Measurements from ENCODE around the gene XPNPEP2. TPM values are rescaled to one million over a fixed set of nuclear protein-coding genes. Genes with fewer than 3 reads are reported as not detected.

XPNPEP2 gene
- 0.36 TPM for total RNA-seq

DNA sequence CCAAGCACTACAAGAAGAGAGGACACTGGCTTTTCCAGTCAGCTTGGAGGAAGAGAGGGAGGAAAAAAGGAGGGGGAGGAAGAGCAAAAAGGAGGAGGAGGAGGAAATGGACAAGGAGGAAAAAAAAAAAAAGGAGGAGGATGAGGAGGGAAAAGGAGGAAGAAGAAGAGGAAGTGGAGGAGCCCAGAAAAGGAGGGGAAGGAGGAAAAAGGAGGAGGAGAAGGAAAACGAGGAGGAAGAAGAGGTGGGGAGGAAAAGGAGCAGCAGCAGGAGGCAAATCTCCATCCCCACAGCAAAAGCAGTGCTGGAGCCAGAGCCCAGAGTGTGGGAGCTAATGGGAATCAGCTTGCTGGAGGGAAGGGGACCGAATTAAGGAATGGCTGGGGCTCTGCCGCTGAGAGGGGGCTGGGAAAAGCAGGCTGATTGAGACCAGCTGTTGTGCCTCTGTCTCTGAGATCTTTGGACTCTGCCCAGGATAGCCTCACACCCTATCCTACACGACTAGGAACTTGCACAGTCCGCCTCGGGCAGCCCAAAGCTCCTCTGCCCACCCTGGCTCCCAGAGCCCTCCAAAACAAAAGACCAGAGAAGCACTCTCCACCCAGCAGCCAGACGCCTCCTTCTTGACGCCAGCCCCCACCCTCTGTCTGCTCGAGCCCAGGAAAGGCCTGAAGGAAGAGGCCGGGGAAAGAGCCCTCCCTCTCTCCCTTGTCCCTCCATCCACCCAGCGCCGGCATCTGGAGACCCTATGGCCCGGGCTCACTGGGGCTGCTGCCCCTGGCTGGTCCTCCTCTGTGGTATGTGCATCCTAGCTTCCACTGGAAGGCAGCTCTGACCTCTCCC lies at the start of gene XPNPEP2:
XPNPEP2 (plus strand) TSS at position 514 of the 843 bp plus-strand sequence; CDS start at position 749, 235 bp downstream.
- ATAC-seq, result no peak

- no peak for ATAC-seq
Measured at GRCh38 chrX:129689796-129690195, 49.0 kb upstream of the XPNPEP2 start.

GRCh38 chrX:129690435-129690834 lies 48.3 kb upstream of the XPNPEP2 start:
- ATAC-seq, result no peak

DNA sequence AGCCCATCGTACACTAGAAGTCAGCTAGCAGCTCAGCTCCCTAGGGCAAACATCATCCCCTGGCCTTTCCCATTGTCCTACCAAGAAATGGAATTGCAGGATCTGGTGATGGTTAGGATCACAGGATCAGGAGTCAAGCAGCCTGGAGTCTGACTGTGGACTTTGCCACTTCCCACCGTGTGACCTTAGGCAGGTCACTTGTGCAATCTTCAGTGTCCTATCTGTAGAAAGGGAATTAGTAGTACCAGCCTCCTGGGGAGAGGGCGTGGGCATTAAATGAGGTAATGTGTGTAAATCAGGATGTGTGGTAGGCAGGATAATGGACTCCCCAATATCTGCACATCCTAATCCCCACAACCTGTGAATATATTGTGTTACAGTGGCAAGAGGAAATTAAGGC lies 45.4 kb upstream of the XPNPEP2 start:
- ATAC-seq, result no peak

GRCh38 chrX:129694805-129695204 lies 44.0 kb upstream of the XPNPEP2 start:
- no peak for ATAC-seq

DNA sequence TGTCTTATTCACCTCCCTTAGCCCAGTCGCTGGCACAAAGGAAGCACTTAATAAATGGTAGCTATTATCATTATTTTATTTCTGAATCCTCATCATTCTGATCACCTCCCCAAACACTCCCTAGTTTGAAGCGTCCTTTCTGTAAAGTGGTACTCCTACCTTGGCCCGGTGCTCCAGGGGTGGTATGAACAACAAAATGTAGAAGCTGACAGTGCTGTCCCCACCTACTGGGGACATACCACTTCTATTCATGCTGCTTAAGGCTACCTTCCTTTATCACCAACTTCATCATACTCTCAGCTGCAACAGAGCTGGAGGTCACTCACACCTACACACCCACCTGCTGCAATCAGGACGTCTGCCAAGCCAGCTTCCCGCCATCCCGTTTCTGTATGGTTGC lies 43.2 kb upstream of the XPNPEP2 start:
- no peak for ATAC-seq

DNA sequence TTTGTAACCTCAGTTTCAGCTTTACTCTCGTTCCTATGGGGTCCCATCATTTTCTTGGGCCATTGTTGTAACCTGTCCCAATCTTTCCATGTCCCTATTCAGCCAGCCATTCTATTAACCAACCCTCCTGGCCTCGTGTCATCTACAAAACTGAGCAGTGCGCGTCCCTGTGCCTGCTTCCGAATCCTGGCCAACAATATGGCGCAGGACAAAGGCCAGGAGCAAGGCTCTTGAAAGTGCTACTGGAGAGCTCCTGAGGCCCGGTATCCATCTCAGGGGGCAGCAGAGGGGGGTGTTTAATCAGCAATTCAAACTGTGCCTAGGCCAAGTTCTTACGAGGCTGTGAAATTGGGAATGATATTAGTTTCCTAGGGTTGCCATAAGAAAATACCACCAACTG lies 42.8 kb upstream of the XPNPEP2 start:
- ATAC-seq, result no peak

GRCh38 chrX:129696463-129697155 lies 42.2 kb upstream of the XPNPEP2 start:
- ATAC-seq, result no peak

- ATAC-seq, result no peak
Measured at GRCh38 chrX:129697204-129697829, 41.5 kb upstream of the XPNPEP2 start.

- no peak for ATAC-seq
Measured at GRCh38 chrX:129698150-129698549, 40.6 kb upstream of the XPNPEP2 start.

DNA sequence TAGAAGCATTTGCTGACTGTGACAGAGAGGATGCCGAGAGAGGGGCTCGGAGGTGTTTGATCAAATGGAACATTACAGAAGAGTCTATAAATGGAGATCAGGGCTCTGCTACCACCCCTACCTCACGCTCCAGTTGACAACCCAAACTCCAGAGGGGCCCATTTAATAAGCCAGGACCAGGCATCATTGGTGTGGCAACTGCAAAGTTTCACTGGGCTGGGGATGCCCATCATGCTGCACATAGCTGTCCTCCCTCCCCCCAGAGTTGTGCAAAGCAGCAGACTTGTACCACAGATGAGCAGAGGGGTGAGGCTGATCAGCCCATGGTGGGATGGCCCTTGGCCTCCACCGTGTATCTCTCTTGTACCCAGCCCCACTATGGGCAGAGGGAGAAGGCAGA lies 38.2 kb upstream of the XPNPEP2 start:
- ATAC-seq, result no peak

- ATAC-seq, result no peak
Measured at GRCh38 chrX:129701624-129702069, 37.1 kb upstream of the XPNPEP2 start.

DNA sequence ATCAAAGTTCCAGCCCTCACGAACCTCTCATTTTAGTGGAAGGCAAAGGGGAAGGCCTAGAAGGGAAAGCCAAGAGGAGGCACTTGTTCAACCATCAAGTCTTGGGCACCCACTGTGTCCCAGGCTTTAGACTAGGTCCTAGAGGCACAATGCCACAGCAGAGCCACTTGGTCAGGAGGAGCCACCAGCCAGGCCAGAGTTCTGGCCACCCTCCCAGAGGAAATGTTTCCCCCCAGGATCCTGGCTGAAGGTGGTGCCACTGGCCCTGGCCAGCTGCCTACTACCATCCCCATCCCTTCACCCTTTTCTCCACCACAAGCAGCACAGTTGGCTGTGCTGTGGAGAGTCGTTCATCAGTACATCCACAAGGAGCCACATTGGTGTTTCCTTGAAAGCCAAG lies 34.3 kb upstream of the XPNPEP2 start:
- ATAC-seq, result no peak

DNA sequence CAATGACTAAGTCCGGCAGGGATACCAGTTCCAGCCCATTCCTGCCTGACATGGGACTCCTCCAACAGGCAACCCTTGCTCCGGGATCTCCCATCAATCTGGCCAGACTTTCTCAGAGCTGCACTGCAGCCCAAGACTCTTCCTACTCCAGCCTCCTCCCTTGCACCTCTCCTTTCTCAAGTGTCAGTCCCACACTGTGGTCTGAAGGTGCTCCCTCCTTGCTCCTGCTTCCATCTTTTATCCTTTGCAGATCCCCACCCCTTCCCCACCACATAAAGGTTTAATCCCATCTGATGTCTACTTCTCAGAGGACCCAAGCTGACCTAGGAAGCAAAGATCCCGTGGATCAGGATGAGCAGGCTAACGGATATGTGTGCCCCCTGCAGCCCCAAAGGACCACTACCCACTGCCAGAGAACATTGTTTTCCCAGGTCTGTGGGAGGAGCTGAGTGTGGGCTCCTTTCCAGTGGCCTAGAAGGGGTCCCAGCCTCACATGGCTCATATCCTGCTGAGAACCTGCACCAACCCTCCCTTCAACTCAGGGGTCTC lies 33.3 kb upstream of the XPNPEP2 start:
- ATAC-seq, result no peak

GRCh38 chrX:129705988-129706387 lies 32.8 kb upstream of the XPNPEP2 start:
- ATAC-seq, result no peak

DNA sequence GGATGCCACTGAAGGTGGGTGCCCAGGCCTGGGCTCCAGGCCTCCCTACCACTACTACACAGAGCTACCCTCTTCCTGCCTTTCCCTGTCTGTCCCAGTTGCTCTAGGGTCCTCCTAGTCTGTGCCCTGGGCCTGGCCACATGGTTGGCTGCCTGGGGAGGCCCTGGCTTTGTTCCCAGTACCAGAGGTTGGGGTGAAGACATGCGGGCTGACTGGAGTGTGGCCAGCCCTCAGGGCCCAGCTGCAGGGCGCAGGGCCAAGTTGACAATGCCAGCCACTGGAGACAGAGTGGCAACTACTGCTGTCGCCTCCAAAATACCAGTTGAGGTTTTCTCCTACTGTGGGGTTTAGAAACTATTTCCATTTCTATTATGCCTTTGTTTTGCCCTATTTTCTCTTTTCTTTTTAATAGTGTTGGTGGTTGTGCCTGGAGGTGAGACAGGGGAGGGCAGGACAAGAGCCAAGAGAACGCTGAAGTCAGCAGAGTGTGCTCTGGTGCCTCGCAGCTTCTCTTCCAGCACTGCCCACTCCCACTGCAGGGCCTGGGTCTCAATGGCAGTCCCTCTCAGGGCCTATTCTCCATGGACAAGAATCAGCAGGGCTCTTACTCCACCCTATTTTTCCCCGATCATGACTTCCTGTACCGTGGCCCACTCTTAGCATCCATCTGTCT lies 32.2 kb upstream of the XPNPEP2 start:
- no peak for ATAC-seq

DNA sequence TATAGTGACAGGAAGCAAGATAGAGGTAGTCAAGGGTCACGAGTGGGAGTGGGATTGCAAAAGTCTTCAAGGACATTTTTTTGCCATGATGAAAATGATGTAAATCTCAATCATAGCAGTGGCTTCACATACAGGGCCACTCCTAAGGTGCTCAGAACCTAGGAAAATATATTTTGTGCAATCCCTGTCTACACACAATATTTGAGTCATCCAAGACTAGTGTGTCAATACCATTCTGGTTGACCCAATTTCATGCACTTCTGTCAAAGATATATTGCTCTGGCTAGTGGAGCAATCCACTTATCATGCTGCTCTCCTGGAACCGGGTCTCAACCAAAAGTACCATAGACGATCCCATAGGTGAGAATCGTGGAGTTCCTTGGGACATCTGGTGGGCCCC lies 24.2 kb upstream of the XPNPEP2 start:
- no peak for ATAC-seq

GRCh38 chrX:129716507-129716906 lies 22.3 kb upstream of the XPNPEP2 start:
- ATAC-seq, result no peak

- peak; percentile 32 for ATAC-seq
Measured at GRCh38 chrX:129717892-129718291, 20.9 kb upstream of the XPNPEP2 start.

GRCh38 chrX:129718676-129719075 lies 20.1 kb upstream of the XPNPEP2 start:
- no peak for ATAC-seq

DNA sequence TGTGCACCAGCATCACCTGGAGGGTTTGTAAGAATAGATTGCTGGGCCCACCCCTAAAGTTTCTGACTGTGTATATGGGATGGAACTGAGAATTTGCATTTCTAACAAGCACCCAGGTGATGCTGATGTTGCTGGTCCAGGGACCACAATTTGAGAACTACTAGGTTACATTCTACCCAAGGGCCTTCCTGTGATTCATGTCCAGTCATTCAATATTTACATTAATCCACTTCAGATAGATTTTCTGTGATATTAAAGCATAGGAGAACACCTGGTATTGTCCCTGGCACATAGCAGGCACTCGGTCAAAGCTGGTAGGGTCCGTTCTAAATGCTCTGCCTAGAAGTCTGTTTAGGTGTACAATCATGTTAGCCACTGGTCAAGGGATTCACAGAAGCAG lies 19.5 kb upstream of the XPNPEP2 start:
- no peak for ATAC-seq

GRCh38 chrX:129719931-129720530 lies 18.7 kb upstream of the XPNPEP2 start:
- no peak for ATAC-seq

All from esophagus mucosa (tissue), 1 donor.